Esophagus squamous epithelium (tissue), 5 donors: ENCODE measurements around the gene HERC3. TPM values are rescaled to one million over a fixed set of nuclear protein-coding genes. Genes with fewer than 3 reads are reported as not detected.

Experiments
- DNase-seq: peaks from one replicate; lab custom pipeline; 2025; lab: John Stamatoyannopoulos, UW
- H3K27ac ChIP-seq, 4 donors: fragments of 200-600 bp; sonication (generic); one replicate each; pipeline ENCODE4 v1.5.1; 2016 to 2019; ENCODE audit warnings: mild to moderate bottlenecking in 1 of 4
- H3K27me3 ChIP-seq, 4 donors: fragments of 200-600 bp; sonication (generic); 1 replicate in 3 of 4; 2 replicates in 1 of 4; pipeline versions ENCODE4 v1.5.1 to v1.6.0; 2017 to 2021; ENCODE audit warnings: antibody characterized with exemption in 1 of 4
- H3K36me3 ChIP-seq, 3 donors: fragments of 200-600 bp; sonication (generic); one replicate each; pipeline ENCODE4 v1.5.1; 2016 to 2019
- H3K4me1 ChIP-seq, 3 donors: fragments of 200-600 bp; sonication (generic); one replicate each; pipeline ENCODE4 v1.5.1; 2017 to 2019
- H3K4me3 ChIP-seq, 4 donors: fragments of 200-600 bp; sonication (generic); 1 replicate in 3 of 4; 2 replicates in 1 of 4; pipeline ENCODE4 v1.5.1; 2016 to 2019; ENCODE audit warnings: mild to moderate bottlenecking in 2 of 4, moderate library complexity in 1 of 4
- H3K9me3 ChIP-seq, 3 donors: fragments of 200-600 bp; sonication (generic); one replicate each; pipeline ENCODE4 v1.5.1; 2016 to 2019
- POLR2A ChIP-seq, 4 donors: fragments of 450-650 bp; IDR thresholded peaks; one replicate each; pipeline ENCODE4 v1.6.1; 2017; ENCODE audit warnings: antibody characterized with exemption in 4 of 4, mild to moderate bottlenecking in 4 of 4, moderate library complexity in 3 of 4
- WGBS, 2 donors: methylation state at CpG; one replicate each; pipeline ENCODE4 v1.1.5; 2018; 5-methylcytosine and 5-hydroxymethylcytosine counted together
- intact Hi-C: fragments of 100-400 bp; cut with DNase I; formaldehyde crosslinking; loops from one replicate; pipeline ENCODE4 v1.15.0; 2022
- total RNA-seq, 4 donors: library from RNA; depleted of rRNA; stranded (reverse); fragments of >200 nt; gene quantifications; one replicate each; pipeline ENCODE4 v1.1.0, GENCODE V29; 2016
- TF ChIP-seq, protein P1 (sequence below), 6 experiments: fragments of 450-650 bp in 4 of 6; fragments of 200-600 bp in 2 of 6; sonication (generic) in 2 of 6; IDR thresholded peaks; one replicate each; pipeline ENCODE4 v1.5.1; 2016 to 2019; ENCODE audit warnings: antibody characterized with exemption in 6 of 6, mild to moderate bottlenecking in 4 of 6, moderate library complexity in 4 of 6
- donor health status: DM: yes; HTN: yes; CAD: no.

HERC3 gene
- total RNA-seq, 4 donors from 2014 or later: 19.1 to 41.1 (median 30.8) TPM

DNA sequence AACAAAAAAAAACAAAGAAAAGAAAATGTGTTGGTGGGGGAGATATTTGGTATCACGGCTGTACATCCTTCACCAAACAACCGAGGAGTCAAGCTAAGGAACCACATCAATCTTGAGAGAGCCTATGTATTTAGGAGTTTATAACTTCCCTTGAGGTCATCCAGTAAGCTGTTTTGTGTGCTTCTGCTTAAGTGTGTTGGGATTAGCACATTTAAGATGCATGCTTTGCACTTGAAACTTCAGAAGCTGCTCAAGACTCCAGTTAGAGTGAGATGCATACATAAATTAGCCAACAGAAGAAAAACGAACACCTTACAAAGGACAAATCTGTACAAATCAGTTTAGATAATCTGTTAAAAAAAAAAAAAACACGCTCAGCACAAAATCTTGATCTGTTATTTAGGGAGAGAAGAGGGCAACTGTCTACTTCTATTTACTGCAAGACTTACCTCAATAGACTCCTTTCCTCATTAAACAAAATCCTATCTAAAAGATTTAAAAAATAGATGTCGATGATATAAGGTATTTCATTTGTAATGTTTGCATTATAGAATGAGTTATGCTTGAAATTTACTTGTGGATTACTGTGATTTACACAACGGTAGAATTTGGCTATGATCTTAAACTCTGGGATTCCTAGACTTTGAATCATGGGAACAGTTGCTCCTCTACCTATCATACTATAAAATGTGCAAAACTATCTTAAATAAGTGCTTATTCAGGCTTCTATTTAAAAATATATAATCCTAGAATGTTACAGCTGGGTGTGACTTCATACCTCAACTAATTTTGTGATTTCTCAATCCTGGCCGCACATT lies 159.2 kb downstream of the HERC3 start:
- H3K27me3 ChIP-seq: no peaks in the 10 kb centered on the region
- peaks cover 0 to 50% (median 16%) of the 10 kb centered on the region in 3 donors for H3K36me3 ChIP-seq
- TF ChIP-seq POLR2A (IDR thresholded peaks at IDR 0.05): no peak
- TF ChIP-seq, protein P1, sequence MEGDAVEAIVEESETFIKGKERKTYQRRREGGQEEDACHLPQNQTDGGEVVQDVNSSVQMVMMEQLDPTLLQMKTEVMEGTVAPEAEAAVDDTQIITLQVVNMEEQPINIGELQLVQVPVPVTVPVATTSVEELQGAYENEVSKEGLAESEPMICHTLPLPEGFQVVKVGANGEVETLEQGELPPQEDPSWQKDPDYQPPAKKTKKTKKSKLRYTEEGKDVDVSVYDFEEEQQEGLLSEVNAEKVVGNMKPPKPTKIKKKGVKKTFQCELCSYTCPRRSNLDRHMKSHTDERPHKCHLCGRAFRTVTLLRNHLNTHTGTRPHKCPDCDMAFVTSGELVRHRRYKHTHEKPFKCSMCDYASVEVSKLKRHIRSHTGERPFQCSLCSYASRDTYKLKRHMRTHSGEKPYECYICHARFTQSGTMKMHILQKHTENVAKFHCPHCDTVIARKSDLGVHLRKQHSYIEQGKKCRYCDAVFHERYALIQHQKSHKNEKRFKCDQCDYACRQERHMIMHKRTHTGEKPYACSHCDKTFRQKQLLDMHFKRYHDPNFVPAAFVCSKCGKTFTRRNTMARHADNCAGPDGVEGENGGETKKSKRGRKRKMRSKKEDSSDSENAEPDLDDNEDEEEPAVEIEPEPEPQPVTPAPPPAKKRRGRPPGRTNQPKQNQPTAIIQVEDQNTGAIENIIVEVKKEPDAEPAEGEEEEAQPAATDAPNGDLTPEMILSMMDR (IDR thresholded peaks at IDR 0.05): no peak
- H3K27ac ChIP-seq: no peak overlapping the region
- intact Hi-C loops: no loop called here
- no peaks in the 10 kb centered on the region for H3K9me3 ChIP-seq
- H3K4me1 ChIP-seq: peaks cover 0 to 9% (median 0%) of the 10 kb centered on the region in 3 donors
- DNase-seq: no peak
- no peak overlapping the region for H3K4me3 ChIP-seq
- WGBS, 2 donors: 76 to 82% methylated on average over 7 of the region's 7 CpGs

DNA sequence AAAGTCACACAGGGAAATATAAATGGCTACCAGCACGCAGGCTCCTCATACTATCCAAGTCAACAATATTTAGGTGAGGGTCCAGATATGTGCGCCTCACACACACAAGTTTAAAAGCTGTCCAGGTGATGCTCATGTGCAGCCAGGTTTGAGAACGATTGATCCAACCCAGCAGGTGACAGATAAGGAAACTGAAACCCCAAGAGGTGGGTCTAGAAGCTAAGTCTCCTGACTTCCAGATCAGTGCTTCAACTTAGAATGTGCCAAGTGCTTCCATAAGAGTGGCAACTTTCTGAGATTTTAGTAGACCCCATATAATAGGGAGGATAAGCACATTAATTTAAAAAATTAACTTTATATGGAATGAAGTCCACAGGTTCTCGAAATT lies 159.8 kb downstream of the HERC3 start:
- H3K36me3 ChIP-seq: peaks cover 0 to 44% (median 16%) of the 10 kb centered on the region in 3 donors
- DNase-seq: no peak
- WGBS, 2 donors: 82% methylated on average over 4 of the region's 4 CpGs
- TF ChIP-seq POLR2A (IDR thresholded peaks at IDR 0.05): no peak
- TF ChIP-seq, protein P1 (IDR thresholded peaks at IDR 0.05): no peak
- H3K4me1 ChIP-seq: peaks cover 0 to 3% (median 0%) of the 10 kb centered on the region in 3 donors
- no peaks in the 10 kb centered on the region for H3K27me3 ChIP-seq
- no peak overlapping the region for H3K27ac ChIP-seq
- no peaks in the 10 kb centered on the region for H3K9me3 ChIP-seq
- intact Hi-C loops: no loop called here
- no peak overlapping the region for H3K4me3 ChIP-seq

DNA sequence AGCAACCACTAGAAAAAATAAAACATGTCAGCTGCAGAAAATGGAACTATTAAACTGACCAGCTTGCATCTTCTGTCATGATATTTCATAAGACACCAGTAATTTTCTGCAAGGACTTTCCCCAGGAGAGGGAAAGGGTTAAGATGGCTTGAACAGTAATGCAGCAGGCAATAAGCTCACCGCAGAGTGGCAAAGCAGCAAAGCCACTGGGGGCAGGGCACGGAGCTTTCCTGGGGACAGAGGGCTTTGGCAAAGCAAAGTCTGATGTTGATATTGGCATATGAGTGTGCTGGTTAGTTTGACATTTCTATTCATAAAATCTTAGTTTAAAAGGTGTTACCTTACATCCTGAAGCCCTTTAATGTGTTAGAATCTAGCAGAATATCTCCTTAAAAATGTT lies 160.5 kb downstream of the HERC3 start:
- Histone ChIP-seq H3K9me3 (no peaks in the 10 kb centered on the region), H3K27ac (no peak overlapping the region), H3K4me3 (no peak overlapping the region), H3K4me1 (peaks cover 0 to 3% (median 0%) of the 10 kb centered on the region in 3 donors), H3K36me3 (peaks cover 0 to 37% (median 12%) of the 10 kb centered on the region in 3 donors), H3K27me3 (no peaks in the 10 kb centered on the region)
- no peak for DNase-seq
- intact Hi-C loops: no loop called here
- WGBS, 2 donors: 73 to 75% methylated on average over 2 of the region's 2 CpGs
- no peak for TF ChIP-seq POLR2A (IDR thresholded peaks at IDR 0.05)
- TF ChIP-seq, protein P1 (IDR thresholded peaks at IDR 0.05): no peak

DNA sequence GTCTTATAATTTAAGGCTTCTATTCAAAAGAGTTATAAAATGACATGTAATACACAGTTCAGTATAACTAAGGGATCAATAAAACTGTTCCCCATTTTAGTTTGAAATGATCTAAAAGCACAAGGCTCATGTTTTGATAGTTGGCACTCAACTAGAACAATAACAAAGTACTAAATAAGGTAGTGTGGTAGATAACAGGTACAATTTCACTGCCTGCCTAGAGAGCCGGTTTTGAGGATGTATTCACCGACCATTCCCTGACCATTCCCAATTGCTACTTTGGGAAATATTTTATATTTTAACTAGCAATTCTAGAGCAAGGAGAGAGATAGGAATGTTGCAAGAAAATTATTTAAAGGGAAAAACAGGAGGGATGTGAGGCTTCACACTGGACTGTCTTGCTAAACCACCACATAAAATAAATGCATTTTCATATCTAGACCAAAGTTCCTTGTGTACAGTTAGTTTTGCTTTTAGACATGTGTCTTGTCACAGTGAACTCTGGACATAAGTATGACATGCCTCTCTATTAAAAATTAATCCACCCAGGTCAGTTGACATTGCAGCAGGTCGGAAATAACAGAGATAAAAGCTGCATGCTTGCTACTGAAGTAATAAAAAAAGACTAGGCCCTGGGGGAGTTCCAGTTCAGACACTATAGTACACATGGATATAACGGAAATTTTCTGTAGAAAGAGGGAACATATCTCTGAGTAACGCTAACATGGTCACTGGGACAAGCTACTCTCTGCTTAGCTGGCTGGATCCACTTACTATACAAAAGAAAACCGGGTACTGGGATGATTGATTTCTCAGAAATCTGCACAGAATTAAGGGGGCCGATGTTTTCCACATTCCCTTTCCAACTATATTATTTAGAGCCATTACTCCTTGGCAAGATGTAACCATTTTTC lies 161.6 kb downstream of the HERC3 start:
- Histone ChIP-seq H3K4me3 (no peak overlapping the region), H3K36me3 (peaks cover 0 to 32% (median 12%) of the 10 kb centered on the region in 3 donors), H3K9me3 (no peaks in the 10 kb centered on the region), H3K27me3 (no peaks in the 10 kb centered on the region), H3K4me1 (peaks cover 0 to 6% (median 0%) of the 10 kb centered on the region in 3 donors), H3K27ac (no peak overlapping the region)
- intact Hi-C loops: no loop called here
- 71 to 83% methylated on average over 7 of the region's 7 CpGs for WGBS, 2 donors
- DNase-seq: no peak
- no peak for TF ChIP-seq POLR2A (IDR thresholded peaks at IDR 0.05)
- TF ChIP-seq, protein P1 (IDR thresholded peaks at IDR 0.05): no peak
